ENCODE data around the gene EXOC3L4.
A peak's percentile ranks its signal among the peaks of the same experiment; 100 is the strongest.

Gene EXOC3L4

GRCh38 chr14:103078420-103078749 lies 16.1 kb upstream of the EXOC3L4 start:
- TF ChIP-seq CTCF (IDR thresholded peaks at IDR 0.05; ENCODE audit: low read depth, low read length) = peak; percentile 91
- H3K4me3 ChIP-seq (ENCODE audit: low read depth, low read length) = no peak overlapping the region

- no peak for TF ChIP-seq CTCF (IDR thresholded peaks at IDR 0.05; ENCODE audit: low read depth, low read length)
- H3K4me3 ChIP-seq (ENCODE audit: low read depth, low read length) = no peak overlapping the region
These were observed 15.5 kb upstream of the EXOC3L4 start for GRCh38 chr14:103078860-103079587.

- no peak overlapping the region for H3K4me3 ChIP-seq (ENCODE audit: low read depth, low read length)
- no peak for TF ChIP-seq CTCF (IDR thresholded peaks at IDR 0.05; ENCODE audit: low read depth, low read length)
These were observed 12.6 kb upstream of the EXOC3L4 start for GRCh38 chr14:103081951-103082350.

GRCh38 chr14:103084021-103084919 lies 10.3 kb upstream of the EXOC3L4 start, which contains the start of gene LBHD2:
Gene LBHD2, plus strand, starts transcription at chr14:103084210. Its CDS starts 1,803 bp downstream, at chr14:103086013.
- H3K4me3 ChIP-seq (ENCODE audit: low read depth, low read length) = no peak within 1 kb of the TSS
- no peak for TF ChIP-seq CTCF (IDR thresholded peaks at IDR 0.05; ENCODE audit: low read depth, low read length)

GRCh38 chr14:103085106-103086091 lies 9.1 kb upstream of the EXOC3L4 start:
- no peak overlapping the region for H3K4me3 ChIP-seq (ENCODE audit: low read depth, low read length)
- TF ChIP-seq CTCF (IDR thresholded peaks at IDR 0.05; ENCODE audit: low read depth, low read length) = peak; percentile 24; the same call in 1 of the 2 replicates

GRCh38 chr14:103086771-103087342 lies 7.7 kb upstream of the EXOC3L4 start:
- no peak for TF ChIP-seq CTCF (IDR thresholded peaks at IDR 0.05; ENCODE audit: low read depth, low read length)
- H3K4me3 ChIP-seq (ENCODE audit: low read depth, low read length) = no peak overlapping the region
